ENCODE measurements around the gene PLRG1.

PLRG1 gene

GRCh38 chr4:154517591-154517990 lies 32.6 kb downstream of the PLRG1 start:
- DNase-seq (ENCODE audit: low spot score) = no peak

- peak; percentile 35 for DNase-seq (ENCODE audit: low spot score)
These were observed 33.7 kb downstream of the PLRG1 start for GRCh38 chr4:154516318-154517029.

- DNase-seq (ENCODE audit: low spot score) = peak; percentile 30
These were observed 38.2 kb downstream of the PLRG1 start for GRCh38 chr4:154511981-154512380.

GRCh38 chr4:154511548-154511947 lies 38.7 kb downstream of the PLRG1 start:
- DNase-seq (ENCODE audit: low spot score) = no peak

GRCh38 chr4:154507156-154507555 lies 43.0 kb downstream of the PLRG1 start:
- no peak for DNase-seq (ENCODE audit: low spot score)

- peak; percentile 71 for DNase-seq (ENCODE audit: low spot score)
These were observed 43.9 kb downstream of the PLRG1 start for GRCh38 chr4:154506253-154506652.

GRCh38 chr4:154503598-154503997 lies 46.6 kb downstream of the PLRG1 start:
- peak; percentile 39 for DNase-seq (ENCODE audit: low spot score)

- DNase-seq (ENCODE audit: low spot score) = no peak
These were observed 48.1 kb downstream of the PLRG1 start for GRCh38 chr4:154502111-154502510.

- no peak for DNase-seq (ENCODE audit: low spot score)
These were observed 52.3 kb downstream of the PLRG1 start for GRCh38 chr4:154497889-154498288.

GRCh38 chr4:154495867-154496266 lies 54.3 kb downstream of the PLRG1 start:
- no peak for DNase-seq (ENCODE audit: low spot score)

- no peak for DNase-seq (ENCODE audit: low spot score)
These were observed 57.9 kb downstream of the PLRG1 start for GRCh38 chr4:154492288-154492687.

- peak; percentile 21 for DNase-seq (ENCODE audit: low spot score)
These were observed 58.6 kb downstream of the PLRG1 start, which contains the start of gene DCHS2 for GRCh38 chr4:154491341-154492271. Gene DCHS2 (minus strand): TSS chr4:154491799. CDS start chr4:154491355, 444 bp downstream.

- no peak for DNase-seq (ENCODE audit: low spot score)
These were observed 59.4 kb downstream of the PLRG1 start for GRCh38 chr4:154490583-154491340.

- no peak for DNase-seq (ENCODE audit: low spot score)
These were observed 60.0 kb downstream of the PLRG1 start for GRCh38 chr4:154490234-154490582.

- no peak for DNase-seq (ENCODE audit: low spot score)
These were observed 60.5 kb downstream of the PLRG1 start for GRCh38 chr4:154489558-154490233.

- no peak for DNase-seq (ENCODE audit: low spot score)
These were observed 63.1 kb downstream of the PLRG1 start for GRCh38 chr4:154487145-154487544.

GRCh38 chr4:154485127-154485773 lies 65.0 kb downstream of the PLRG1 start:
- DNase-seq (ENCODE audit: low spot score) = peak; percentile 35
